HepG2 (cell line): ENCODE measurements around the gene KIF13A. TPM values are rescaled to one million over a fixed set of nuclear protein-coding genes. Genes with fewer than 3 reads are reported as not detected.

Experiments
- AGO2 ChIP-seq: fragments of 200-400 bp; formaldehyde crosslinking; optimal IDR thresholded peaks from 2 replicates; pipeline ENCODE3; 2017; ENCODE audit warnings: mild to moderate bottlenecking, low read depth, low read length, moderate library complexity
- CCAR2 ChIP-seq: fragments of 200-400 bp; formaldehyde crosslinking; optimal IDR thresholded peaks from 2 replicates; pipeline ENCODE3; 2018; ENCODE audit warnings: low read depth, mild to moderate bottlenecking, low read length, moderate library complexity
- FOXA3 ChIP-seq: IDR thresholded peaks from 2 replicates; pipeline ENCODE4 v1.6.1; 2016; ENCODE audit warnings: missing genetic modification reagents, missing compliant biosample characterization
- GATAD2A ChIP-seq: IDR thresholded peaks from 2 replicates; pipeline ENCODE4 v1.6.1; 2016
- HBP1 ChIP-seq: IDR thresholded peaks from 2 replicates; pipeline ENCODE4 v1.6.1; 2016; ENCODE audit warnings: low read depth, control low read depth
- NFYB ChIP-seq: sonication (generic); formaldehyde crosslinking; IDR thresholded peaks from 2 replicates; pipeline ENCODE4 v1.4.0; 2020; ENCODE audit warnings: missing genetic modification reagents
- NR2F1 ChIP-seq, 2 experiments: fragments of 450-650 bp in 1 of 2; formaldehyde crosslinking in 1 of 2; IDR thresholded peaks; 2 replicates each; pipeline versions ENCODE4 v1.5.0 to v1.6.1; 2016 to 2020; ENCODE audit warnings: mild to moderate bottlenecking in 1 of 2, missing compliant biosample characterization in 1 of 2, missing genetic modification reagents in 1 of 2, moderate library complexity in 1 of 2
- PPARG ChIP-seq: conservative IDR thresholded peaks from 2 replicates; pipeline ENCODE4 v1.6.1; 2016; ENCODE audit warnings: missing biosample characterization, missing genetic modification reagents
- RARA ChIP-seq: IDR thresholded peaks from 2 replicates; pipeline ENCODE4 v1.6.1; 2016; ENCODE audit warnings: missing genetic modification reagents, missing compliant biosample characterization
- SALL1 ChIP-seq: sonication (generic); formaldehyde crosslinking; IDR thresholded peaks from 2 replicates; pipeline ENCODE4 v1.8.0; 2022; ENCODE audit warnings: mild to moderate bottlenecking, missing genetic modification reagents
- SALL2 ChIP-seq: sonication (generic); formaldehyde crosslinking; IDR thresholded peaks from 2 replicates; pipeline ENCODE4 v1.8.1; 2023; ENCODE audit warnings: mild to moderate bottlenecking, missing genetic modification reagents, inconsistent platforms
- SMARCE1 ChIP-seq: fragments of 450-650 bp; IDR thresholded peaks from 2 replicates; pipeline ENCODE4 v1.6.1; 2017; ENCODE audit warnings: borderline replicate concordance
- SNRNP70 ChIP-seq: fragments of 200-400 bp; formaldehyde crosslinking; IDR thresholded peaks from 2 replicates; pipeline ENCODE4 v1.6.1; 2017; ENCODE audit warnings: mild to moderate bottlenecking, low read depth, low read length, moderate library complexity
- SOX6 ChIP-seq, 2 experiments: fragments of 450-650 bp in 1 of 2; sonication (generic) in 1 of 2; formaldehyde crosslinking in 1 of 2; IDR thresholded peaks; 2 replicates each; pipeline versions ENCODE4 v1.4.0 to v1.6.1; 2017 to 2020; ENCODE audit warnings: antibody characterized with exemption in 1 of 2, mild to moderate bottlenecking in 1 of 2, missing genetic modification reagents in 1 of 2
- TFE3 ChIP-seq: IDR thresholded peaks from 2 replicates; pipeline ENCODE4 v1.6.1; 2016
- THAP11 ChIP-seq: IDR thresholded peaks from 2 replicates; pipeline ENCODE4 v1.6.1; 2016; ENCODE audit warnings: missing biosample characterization, missing genetic modification reagents
- YEATS2 ChIP-seq: sonication (generic); formaldehyde crosslinking; IDR thresholded peaks from 2 replicates; pipeline ENCODE4 v1.4.0; 2020; ENCODE audit warnings: missing genetic modification reagents, borderline replicate concordance
- ZFP1 ChIP-seq: IDR thresholded peaks from 2 replicates; pipeline ENCODE4 v1.6.1; 2016
- ZNF180 ChIP-seq: sonication (generic); formaldehyde crosslinking; IDR thresholded peaks from 2 replicates; pipeline ENCODE4 v1.4.0; 2020; ENCODE audit warnings: low read depth, missing genetic modification reagents, borderline replicate concordance
- ZNF205 ChIP-seq: IDR thresholded peaks from 2 replicates; pipeline ENCODE4 v1.6.1; 2018; ENCODE audit warnings: missing biosample characterization, missing genetic modification reagents
- ZNF232 ChIP-seq: sonication (generic); formaldehyde crosslinking; IDR thresholded peaks from 2 replicates; pipeline ENCODE4 v1.4.0; 2020; ENCODE audit warnings: missing genetic modification reagents, borderline replicate concordance
- ZNF431 ChIP-seq: sonication (generic); formaldehyde crosslinking; IDR thresholded peaks from 2 replicates; pipeline ENCODE4 v1.9.0; 2022; ENCODE audit warnings: missing genetic modification reagents, low read depth, mild to moderate bottlenecking, borderline replicate concordance
- ZNF691 ChIP-seq: sonication (generic); formaldehyde crosslinking; IDR thresholded peaks from 2 replicates; pipeline ENCODE4 v1.4.0; 2020; ENCODE audit warnings: missing genetic modification reagents, low read depth, mild to moderate bottlenecking, borderline replicate concordance
- ZNF761 ChIP-seq: sonication (generic); formaldehyde crosslinking; conservative IDR thresholded peaks from 2 replicates; pipeline ENCODE4 v1.4.0; 2020; ENCODE audit warnings: mild to moderate bottlenecking, missing genetic modification reagents
- ZNF792 ChIP-seq: IDR thresholded peaks from 2 replicates; pipeline ENCODE4 v1.6.1; 2016
- polyA plus RNA-seq, 8 experiments: library from polyadenylated mRNA; depleted of rRNA in 3 of 8; stranded (reverse) in 7 of 8; unstranded in 1 of 8; fragments of >200 nt; fragmentation: Illumina TruSeq in 4 of 8; extraction: Trizol in 4 of 8; gene quantifications; 2 replicates each; pipeline versions ENCODE4 v1.2.1 to v1.2.3, GENCODE V29; 2011 to 2016; ENCODE audit warnings: low read depth in 4 of 8, missing spikeins in 1 of 8, mixed read lengths in 1 of 8; ENCODE audit not compliant: insufficient read depth in 1 of 8
- total RNA-seq, 5 experiments: library from RNA; depleted of rRNA; stranded (reverse); fragments of >200 nt; fragmentation: Illumina TruSeq; extraction: Trizol; gene quantifications; 2 replicates each; pipeline ENCODE4 v1.2.3, GENCODE V29; 2016; ENCODE audit warnings: low read depth in 1 of 5
- TF ChIP-seq, protein P1 (sequence below): sonication (generic); formaldehyde crosslinking; IDR thresholded peaks from 2 replicates; pipeline ENCODE4 v1.4.0; 2020; ENCODE audit warnings: low read depth, mild to moderate bottlenecking, missing genetic modification reagents

Gene KIF13A
- total and polyA plus RNA-seq, 2 of the 13 experiments (the other 11 are each of a cell fraction or from before 2014, with no cell fraction given): 21.1 to 37.2 TPM

- no peak for TF ChIP-seq ZNF180
- peak; percentile 80 for TF ChIP-seq FOXA3
- no peak for TF ChIP-seq SNRNP70
- TF ChIP-seq ZNF431 (CRISPR knock-in tag): no peak
- TF ChIP-seq ZFP1 (CRISPR knock-in tag): no peak
- no peak for TF ChIP-seq YEATS2 (CRISPR knock-in tag)
- no peak for TF ChIP-seq NFYB
- no peak for TF ChIP-seq ZNF205 (CRISPR knock-in tag)
- no peak for TF ChIP-seq ZNF691
- no peak for TF ChIP-seq AGO2
- no peak for TF ChIP-seq ZNF761
- TF ChIP-seq ZNF232 (CRISPR knock-in tag): no peak
- TF ChIP-seq NR2F1 (CRISPR knock-in tag; IDR thresholded peaks at IDR 0.05): 0 out of 4 replicates have a peak, but pooled peaks of 1 of the 2 experiments have one; percentile 18
- TF ChIP-seq SALL1: peak; percentile 39; the same call in 1 of the 2 replicates
- no peak for TF ChIP-seq SMARCE1
- 0 out of 2 replicates have a peak, but pooled peaks have one; percentile 65 for TF ChIP-seq PPARG
- TF ChIP-seq CCAR2: no peak
- no peak for TF ChIP-seq SALL2 (CRISPR knock-in tag)
- no peak for TF ChIP-seq SOX6 (IDR thresholded peaks at IDR 0.05)
- TF ChIP-seq SOX6 (CRISPR knock-in tag; IDR thresholded peaks at IDR 0.05): peak; percentile 85
- no peak for TF ChIP-seq HBP1 (CRISPR knock-in tag)
- no peak for TF ChIP-seq ZNF792
- peak; percentile 31; the same call in 1 of the 2 replicates for TF ChIP-seq TFE3 (CRISPR knock-in tag)
- TF ChIP-seq RARA (CRISPR knock-in tag): peak; percentile 65; the same call in 1 of the 2 replicates
- peak; percentile 64 for TF ChIP-seq GATAD2A (CRISPR knock-in tag)
- TF ChIP-seq THAP11: peak; percentile 47; the same call in 1 of the 2 replicates
- TF ChIP-seq, protein P1, sequence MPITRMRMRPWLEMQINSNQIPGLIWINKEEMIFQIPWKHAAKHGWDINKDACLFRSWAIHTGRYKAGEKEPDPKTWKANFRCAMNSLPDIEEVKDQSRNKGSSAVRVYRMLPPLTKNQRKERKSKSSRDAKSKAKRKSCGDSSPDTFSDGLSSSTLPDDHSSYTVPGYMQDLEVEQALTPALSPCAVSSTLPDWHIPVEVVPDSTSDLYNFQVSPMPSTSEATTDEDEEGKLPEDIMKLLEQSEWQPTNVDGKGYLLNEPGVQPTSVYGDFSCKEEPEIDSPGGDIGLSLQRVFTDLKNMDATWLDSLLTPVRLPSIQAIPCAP (CRISPR knock-in tag): no peak
These were observed 273.3 kb downstream of the KIF13A start (continued) for GRCh38 chr6:17714177-17714576.
